NCI-H345 (cell line): ENCODE data around the gene RGS13.
A peak's percentile ranks its signal among the peaks of the same experiment; 100 is the strongest.

ENCODE experiments used
- DNase-seq: peaks from one replicate; lab custom pipeline; 2025; lab: John Stamatoyannopoulos, UW

RGS13 gene

GRCh38 chr1:192635939-192636338, at the start of gene RGS13:
RGS13 (plus strand) TSS chr1:192636147; CDS start chr1:192644335, 8,188 bp downstream.
- no peak for DNase-seq

GRCh38 chr1:192587386-192588266, 48.3 kb upstream of the RGS13 start:
- no peak for DNase-seq

- DNase-seq: no peak
Measured at GRCh38 chr1:192588546-192588945, 47.4 kb upstream of the RGS13 start.

GRCh38 chr1:192589813-192590212, 46.1 kb upstream of the RGS13 start:
- no peak for DNase-seq

- DNase-seq: no peak
Measured at GRCh38 chr1:192592517-192592916, 43.4 kb upstream of the RGS13 start.

- no peak for DNase-seq
Measured at GRCh38 chr1:192592981-192593708, 42.8 kb upstream of the RGS13 start.

- DNase-seq: no peak
Measured at GRCh38 chr1:192595299-192595698, 40.6 kb upstream of the RGS13 start.

- DNase-seq: no peak
Measured at GRCh38 chr1:192598589-192598988, 37.4 kb upstream of the RGS13 start.

- no peak for DNase-seq
Measured at GRCh38 chr1:192600275-192600674, 35.7 kb upstream of the RGS13 start.

GRCh38 chr1:192601143-192601542, 34.8 kb upstream of the RGS13 start:
- no peak for DNase-seq

- no peak for DNase-seq
Measured at GRCh38 chr1:192601567-192601966, 34.4 kb upstream of the RGS13 start.

- no peak for DNase-seq
Measured at GRCh38 chr1:192602757-192603156, 33.2 kb upstream of the RGS13 start.

- DNase-seq: peak; percentile 12
Measured at GRCh38 chr1:192603218-192603787, 32.6 kb upstream of the RGS13 start.

- DNase-seq: no peak
Measured at GRCh38 chr1:192604979-192605620, 30.8 kb upstream of the RGS13 start.

- no peak for DNase-seq
Measured at GRCh38 chr1:192608671-192609070, 27.3 kb upstream of the RGS13 start.

GRCh38 chr1:192609110-192610079, 26.6 kb upstream of the RGS13 start:
- DNase-seq: no peak

- no peak for DNase-seq
Measured at GRCh38 chr1:192610112-192610889, 25.6 kb upstream of the RGS13 start.

- no peak for DNase-seq
Measured at GRCh38 chr1:192615055-192615454, 20.9 kb upstream of the RGS13 start.

GRCh38 chr1:192620071-192620635, 15.8 kb upstream of the RGS13 start:
- no peak for DNase-seq
